ENCODE results near the gene ARFGEF2.

- TF ChIP-seq BHLHE40 (IDR thresholded peaks at IDR 0.05; ENCODE audit: borderline replicate concordance) (no peak), SUZ12 (IDR thresholded peaks at IDR 0.05) (no peak), FOXA1 (IDR thresholded peaks at IDR 0.05) (no peak), NFRKB (IDR thresholded peaks at IDR 0.05) (no peak), ELF4 (IDR thresholded peaks at IDR 0.05) (no peak), SP1 (IDR thresholded peaks at IDR 0.05) (no peak), CTBP1 (IDR thresholded peaks at IDR 0.05; ENCODE audit: borderline replicate concordance) (no peak), PKNOX1 (IDR thresholded peaks at IDR 0.05) (no peak), FOXM1 (IDR thresholded peaks at IDR 0.05; ENCODE audit: borderline replicate concordance) (no peak), L3MBTL2 (conservative IDR thresholded peaks at IDR 0.05) (no peak), LEF1 (IDR thresholded peaks at IDR 0.05; ENCODE audit: borderline replicate concordance) (no peak), FOXK2 (IDR thresholded peaks at IDR 0.05) (no peak), TARDBP (IDR thresholded peaks at IDR 0.05) (no peak), ARNT (IDR thresholded peaks at IDR 0.05) (no peak)
Measured at GRCh38 chr20:49045440-49046086, 124.1 kb downstream of the ARFGEF2 start.

Measured in HEK293T (cell line).